ENCODE data around the gene SORCS2.

DNA sequence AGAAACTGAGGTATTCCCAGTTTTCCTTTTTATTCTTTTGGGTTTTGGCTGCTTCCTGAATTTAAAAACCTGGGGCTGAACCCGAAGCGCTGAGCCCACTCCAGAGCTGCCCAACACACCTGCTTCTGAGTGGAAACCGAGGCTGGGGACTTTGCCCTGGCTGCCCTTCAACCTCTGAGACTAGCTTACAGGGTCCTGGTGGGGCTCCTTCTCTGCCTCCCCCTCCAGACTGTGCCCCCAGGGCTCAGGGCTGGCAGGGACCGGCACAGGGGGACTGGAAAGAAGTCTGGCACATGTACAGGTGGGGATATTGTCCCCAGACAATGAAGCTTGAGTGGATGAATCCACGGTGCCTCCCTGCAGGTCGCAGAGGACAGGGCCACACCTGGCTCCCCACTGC is 482.8 kb downstream of the SORCS2 start:
- TF ChIP-seq, protein P1, sequence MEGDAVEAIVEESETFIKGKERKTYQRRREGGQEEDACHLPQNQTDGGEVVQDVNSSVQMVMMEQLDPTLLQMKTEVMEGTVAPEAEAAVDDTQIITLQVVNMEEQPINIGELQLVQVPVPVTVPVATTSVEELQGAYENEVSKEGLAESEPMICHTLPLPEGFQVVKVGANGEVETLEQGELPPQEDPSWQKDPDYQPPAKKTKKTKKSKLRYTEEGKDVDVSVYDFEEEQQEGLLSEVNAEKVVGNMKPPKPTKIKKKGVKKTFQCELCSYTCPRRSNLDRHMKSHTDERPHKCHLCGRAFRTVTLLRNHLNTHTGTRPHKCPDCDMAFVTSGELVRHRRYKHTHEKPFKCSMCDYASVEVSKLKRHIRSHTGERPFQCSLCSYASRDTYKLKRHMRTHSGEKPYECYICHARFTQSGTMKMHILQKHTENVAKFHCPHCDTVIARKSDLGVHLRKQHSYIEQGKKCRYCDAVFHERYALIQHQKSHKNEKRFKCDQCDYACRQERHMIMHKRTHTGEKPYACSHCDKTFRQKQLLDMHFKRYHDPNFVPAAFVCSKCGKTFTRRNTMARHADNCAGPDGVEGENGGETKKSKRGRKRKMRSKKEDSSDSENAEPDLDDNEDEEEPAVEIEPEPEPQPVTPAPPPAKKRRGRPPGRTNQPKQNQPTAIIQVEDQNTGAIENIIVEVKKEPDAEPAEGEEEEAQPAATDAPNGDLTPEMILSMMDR (conservative IDR thresholded peaks at IDR 0.05; ENCODE audit: low read depth, low read length): no peak
- TF ChIP-seq EZH2 (IDR thresholded peaks at IDR 0.05; ENCODE audit: low read length, unreplicated experiment) (no peak), EZH2phosphoT487 (IDR thresholded peaks at IDR 0.05; ENCODE audit: borderline replicate concordance, low read length) (no peak)

Measured in PC-3 (cell line).